Activated naive CD8-positive, alpha-beta T cell treated with anti-CD3 and anti-CD28 coated beads, Interleukin-2, amount 10 ng/mL, durations not matched to agents 7 days and 5 days (primary cell): Measurements from ENCODE around the gene ATP5F1D. TPM values are rescaled to one million over a fixed set of nuclear protein-coding genes. Genes with fewer than 3 reads are reported as not detected.

Source experiments
- ATAC-seq: fragments of 150-1000 bp; cut with Tn5 transposase; one replicate; pipeline ENCODE4 v1.10.0; 2021; ENCODE audit warnings: low read depth, moderate library complexity
- POLR2A ChIA-PET: fragments of 350-600 bp; sonication (Branson Sonifier 250); formaldehyde crosslinking; loops from one replicate; lab custom pipeline; 2021; ENCODE audit warnings: antibody characterized with exemption; lab: Charles Lee
- DNase-seq: peaks from one replicate; pipeline ENCODE4 v3.0.0; 2021
- H3K27ac Mint-ChIP-seq: one replicate; pipeline ENCODE4 v1.8.0; 2022; ENCODE audit warnings: mild to moderate bottlenecking, mixed read lengths
- H3K27me3 Mint-ChIP-seq: one replicate; pipeline ENCODE4 v1.8.0; 2022; ENCODE audit warnings: mild to moderate bottlenecking, moderate library complexity, mixed read lengths
- H3K36me3 Mint-ChIP-seq: one replicate; pipeline ENCODE4 v1.8.0; 2021; ENCODE audit warnings: mild to moderate bottlenecking, mixed read lengths
- H3K4me1 Mint-ChIP-seq: one replicate; pipeline ENCODE4 v1.8.0; 2021; ENCODE audit warnings: mixed read lengths
- H3K4me3 Mint-ChIP-seq: one replicate; pipeline ENCODE4 v1.8.0; 2022; ENCODE audit warnings: mild to moderate bottlenecking, moderate library complexity, mixed read lengths
- H3K9me3 Mint-ChIP-seq: one replicate; pipeline ENCODE4 v1.8.0; 2021; ENCODE audit warnings: mixed read lengths
- total RNA-seq, 2 experiments: library from RNA; stranded (reverse); gene quantifications; one replicate each; pipeline ENCODE4 v1.2.3, GENCODE V29; 2021

Gene ATP5F1D
- total RNA-seq, 2 experiments from 2014 or later: 157 to 161 TPM

GRCh38 chr19:1285737-1286360 lies 44.3 kb downstream of the ATP5F1D start, which contains the start of gene EFNA2:
Gene EFNA2, plus strand, starts transcription at chr19:1285873. Its CDS starts 296 bp downstream, at chr19:1286169.
- Mint-ChIP-seq H3K27ac (peak within 1 kb of the TSS; percentile 21), H3K9me3 (no peaks in the 10 kb centered on the region), H3K36me3 (no peaks in the 10 kb centered on the region), H3K27me3 (peaks cover 23% of the 10 kb centered on the region), H3K4me1 (no peaks in the 10 kb centered on the region), H3K4me3 (peak within 1 kb of the TSS; percentile 47)
- POLR2A ChIA-PET: no interaction called here
- ATAC-seq: no peak
- peak; percentile 35 for DNase-seq

GRCh38 chr19:1286487-1287353 lies 45.2 kb downstream of the ATP5F1D start:
- Mint-ChIP-seq H3K36me3 (no peaks in the 10 kb centered on the region), H3K27ac (no peak overlapping the region), H3K27me3 (peaks cover 23% of the 10 kb centered on the region), H3K4me1 (no peaks in the 10 kb centered on the region), H3K9me3 (no peaks in the 10 kb centered on the region), H3K4me3 (peak overlapping the region; percentile 47)
- peak; percentile 35 for DNase-seq
- ATAC-seq: no peak
- POLR2A ChIA-PET: no interaction called here

- Mint-ChIP-seq H3K4me1 (no peaks in the 10 kb centered on the region), H3K9me3 (no peaks in the 10 kb centered on the region), H3K36me3 (no peaks in the 10 kb centered on the region), H3K27ac (no peak overlapping the region), H3K4me3 (no peak overlapping the region), H3K27me3 (peaks cover 23% of the 10 kb centered on the region)
- DNase-seq (no peak), ATAC-seq (no peak)
- POLR2A ChIA-PET: no interaction called here
Observed at GRCh38 chr19:1287354-1288225, 46.0 kb downstream of the ATP5F1D start.

GRCh38 chr19:1288226-1288612 lies 46.7 kb downstream of the ATP5F1D start:
- ATAC-seq: no peak
- no peak overlapping the region for H3K4me3 Mint-ChIP-seq
- H3K9me3 Mint-ChIP-seq: no peaks in the 10 kb centered on the region
- no peak overlapping the region for H3K27ac Mint-ChIP-seq
- POLR2A ChIA-PET: no interaction called here
- no peaks in the 10 kb centered on the region for H3K4me1 Mint-ChIP-seq
- no peak for DNase-seq
- H3K27me3 Mint-ChIP-seq: peaks cover 21% of the 10 kb centered on the region
- no peaks in the 10 kb centered on the region for H3K36me3 Mint-ChIP-seq

GRCh38 chr19:1288833-1289685 lies 47.5 kb downstream of the ATP5F1D start:
- Mint-ChIP-seq H3K27me3 (peaks cover 18% of the 10 kb centered on the region), H3K27ac (no peak overlapping the region), H3K36me3 (no peaks in the 10 kb centered on the region), H3K9me3 (no peaks in the 10 kb centered on the region), H3K4me3 (no peak overlapping the region), H3K4me1 (no peaks in the 10 kb centered on the region)
- no peak for ATAC-seq
- POLR2A ChIA-PET: no interaction called here
- no peak for DNase-seq

GRCh38 chr19:1289686-1290025 lies 48.1 kb downstream of the ATP5F1D start:
- Mint-ChIP-seq H3K27ac (no peak overlapping the region), H3K9me3 (no peaks in the 10 kb centered on the region), H3K4me3 (no peak overlapping the region), H3K4me1 (no peaks in the 10 kb centered on the region), H3K27me3 (peaks cover 14% of the 10 kb centered on the region), H3K36me3 (no peaks in the 10 kb centered on the region)
- POLR2A ChIA-PET: no interaction called here
- ATAC-seq: no peak
- DNase-seq: no peak

GRCh38 chr19:1290196-1290702 lies 48.7 kb downstream of the ATP5F1D start:
- no peaks in the 10 kb centered on the region for H3K9me3 Mint-ChIP-seq
- DNase-seq: no peak
- peaks cover 13% of the 10 kb centered on the region for H3K27me3 Mint-ChIP-seq
- no peaks in the 10 kb centered on the region for H3K36me3 Mint-ChIP-seq
- no peak overlapping the region for H3K27ac Mint-ChIP-seq
- no peak for ATAC-seq
- H3K4me1 Mint-ChIP-seq: no peaks in the 10 kb centered on the region
- H3K4me3 Mint-ChIP-seq: no peak overlapping the region
- POLR2A ChIA-PET: no interaction called here

- ATAC-seq (no peak), DNase-seq (no peak)
- Mint-ChIP-seq H3K27me3 (peaks cover 12% of the 10 kb centered on the region), H3K4me3 (no peak overlapping the region), H3K27ac (no peak overlapping the region), H3K9me3 (no peaks in the 10 kb centered on the region), H3K36me3 (no peaks in the 10 kb centered on the region), H3K4me1 (no peaks in the 10 kb centered on the region)
- POLR2A ChIA-PET: no interaction called here
Observed at GRCh38 chr19:1290703-1291651, 49.4 kb downstream of the ATP5F1D start.

- DNase-seq: no peak
- no peak for ATAC-seq
- Mint-ChIP-seq H3K36me3 (no peaks in the 10 kb centered on the region), H3K27ac (no peak overlapping the region), H3K9me3 (no peaks in the 10 kb centered on the region), H3K4me3 (no peak overlapping the region), H3K27me3 (peaks cover 7% of the 10 kb centered on the region), H3K4me1 (no peaks in the 10 kb centered on the region)
- POLR2A ChIA-PET: no interaction called here
Observed at GRCh38 chr19:1291761-1292418, 50.3 kb downstream of the ATP5F1D start.

- ATAC-seq (no peak), DNase-seq (no peak)
- Mint-ChIP-seq H3K27me3 (peaks cover 7% of the 10 kb centered on the region), H3K36me3 (no peaks in the 10 kb centered on the region), H3K4me1 (no peaks in the 10 kb centered on the region), H3K27ac (no peak overlapping the region), H3K4me3 (no peak overlapping the region), H3K9me3 (no peaks in the 10 kb centered on the region)
- POLR2A ChIA-PET: interaction anchor here (1.1 kb wide), 1 partner anchor 24 kb away, joined by 3 read pairs; the partner anchor contains the start of gene CIRBP
Observed at GRCh38 chr19:1292419-1293151, 51.0 kb downstream of the ATP5F1D start.
